Cerebellar nuclear complex (tissue), 1 donor: ENCODE data around the gene SYNPR.

Experiments
- DNase-seq, 2 experiments: peaks; one replicate each; lab custom pipeline; 2025; lab: John Stamatoyannopoulos, UW

Gene SYNPR

DNA sequence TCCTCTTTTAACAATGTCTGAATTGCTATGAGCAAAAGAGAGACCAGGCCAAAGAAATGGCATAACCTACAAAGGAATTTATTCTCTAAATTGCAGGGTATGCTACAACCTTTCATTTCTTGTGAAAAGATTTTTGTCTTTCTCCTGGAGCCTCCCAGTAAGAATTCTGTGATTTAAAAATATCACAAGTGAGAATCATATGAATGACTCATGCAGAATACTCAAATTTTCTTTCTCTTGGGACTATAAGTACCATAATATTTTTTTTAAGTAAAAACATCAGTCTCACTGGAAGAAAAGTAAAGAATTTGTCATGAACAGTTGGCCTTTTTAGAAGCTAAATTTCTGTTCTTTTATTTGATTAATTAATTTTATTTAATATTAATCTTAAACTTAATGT lies 26.3 kb downstream of the SYNPR start:
- DNase-seq = no peak

GRCh38 chr3:63308072-63308471 lies 30.0 kb downstream of the SYNPR start:
- no peak for DNase-seq

DNA sequence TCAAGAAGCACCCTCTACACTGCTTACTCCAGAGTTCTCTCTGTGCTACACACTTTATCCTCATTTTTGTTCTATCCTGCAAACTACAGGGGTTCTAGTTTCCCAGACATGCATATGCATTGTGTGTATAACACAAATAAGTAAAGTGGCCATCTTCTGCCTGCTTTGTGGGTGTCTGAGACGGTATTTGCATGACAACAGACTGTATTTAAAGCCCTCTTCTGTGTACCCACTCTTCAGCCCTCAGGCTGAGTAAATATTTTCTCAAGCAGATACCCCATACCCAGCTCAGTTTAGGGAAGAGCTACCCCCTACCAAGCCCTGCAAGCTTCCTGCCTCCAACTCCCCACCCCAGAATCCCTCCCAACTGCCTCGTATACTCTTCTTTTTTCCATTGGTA lies 31.7 kb downstream of the SYNPR start:
- no peak for DNase-seq

DNA sequence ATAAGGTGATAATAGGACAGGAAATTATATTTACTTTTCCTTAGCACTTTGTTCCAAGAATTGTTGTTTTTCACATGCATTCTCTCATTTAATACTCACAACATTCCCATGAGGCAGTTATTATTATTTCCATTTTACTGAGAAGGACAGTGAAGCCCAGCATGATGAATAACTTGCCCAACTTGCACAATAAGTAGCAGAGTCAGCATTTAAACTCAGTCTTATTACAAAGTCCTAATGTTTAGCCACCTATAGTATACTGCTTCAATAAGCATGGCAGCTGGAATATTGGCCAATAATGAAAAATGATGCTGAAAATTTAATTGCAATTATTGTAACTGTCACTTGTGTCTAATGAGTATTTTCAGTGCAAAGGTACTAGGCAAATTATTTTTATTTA lies 45.7 kb downstream of the SYNPR start:
- no peak for DNase-seq

- DNase-seq = peak; percentile 43 to 63
Observed at GRCh38 chr3:63324621-63325020, 46.5 kb downstream of the SYNPR start.

GRCh38 chr3:63325386-63325785 lies 47.3 kb downstream of the SYNPR start:
- peak; percentile 73 to 89 for DNase-seq

GRCh38 chr3:63328365-63328764 lies 50.3 kb downstream of the SYNPR start:
- DNase-seq = no peak

- DNase-seq = no peak
Observed at GRCh38 chr3:63331520-63331919, 53.4 kb downstream of the SYNPR start.

DNA sequence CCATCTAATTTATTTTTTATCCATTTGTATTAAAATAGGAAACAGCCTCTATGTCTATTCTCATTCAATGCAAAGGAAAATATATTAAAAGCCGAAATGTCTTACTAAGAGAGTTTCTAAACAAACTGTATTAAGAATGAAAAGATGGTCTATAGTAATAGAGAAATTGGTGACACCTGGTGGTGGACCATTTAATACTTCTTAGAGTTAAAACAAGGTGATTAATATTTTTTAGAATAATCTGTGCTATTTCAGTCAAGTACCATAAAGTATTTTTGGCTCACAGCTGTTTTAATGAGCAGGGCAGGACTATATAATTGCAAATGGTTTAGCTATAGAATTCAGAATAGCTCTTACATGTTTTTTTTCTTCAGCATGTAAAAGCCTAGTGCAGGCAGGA lies 55.7 kb downstream of the SYNPR start:
- DNase-seq = no peak

DNA sequence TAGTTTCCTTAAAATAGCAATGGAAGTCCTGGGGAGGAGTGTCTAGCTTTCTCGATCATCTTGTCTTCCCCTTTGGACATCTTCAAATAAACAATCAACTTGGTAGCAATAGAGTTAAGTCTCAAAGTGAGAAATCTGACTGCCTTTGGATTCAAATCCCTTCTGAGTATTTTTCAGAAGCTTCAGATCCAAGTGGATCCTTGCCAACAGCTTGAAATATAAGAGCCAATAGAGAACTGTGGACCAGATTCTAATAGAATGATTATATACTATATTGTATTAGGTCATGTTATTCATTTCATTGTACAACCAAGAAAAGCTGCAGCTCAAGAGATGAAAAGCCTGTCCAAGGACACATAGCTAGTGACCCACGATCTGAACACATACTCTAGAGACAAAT lies 60.2 kb downstream of the SYNPR start:
- DNase-seq = no peak

GRCh38 chr3:63343674-63344073 lies 65.6 kb downstream of the SYNPR start:
- peak in 1 of 2 experiments; percentile 51 for DNase-seq

GRCh38 chr3:63344661-63345060 lies 66.6 kb downstream of the SYNPR start:
- no peak for DNase-seq

GRCh38 chr3:63349583-63350573 lies 71.8 kb downstream of the SYNPR start:
- peak in 1 of 2 experiments; percentile 39 for DNase-seq

DNA sequence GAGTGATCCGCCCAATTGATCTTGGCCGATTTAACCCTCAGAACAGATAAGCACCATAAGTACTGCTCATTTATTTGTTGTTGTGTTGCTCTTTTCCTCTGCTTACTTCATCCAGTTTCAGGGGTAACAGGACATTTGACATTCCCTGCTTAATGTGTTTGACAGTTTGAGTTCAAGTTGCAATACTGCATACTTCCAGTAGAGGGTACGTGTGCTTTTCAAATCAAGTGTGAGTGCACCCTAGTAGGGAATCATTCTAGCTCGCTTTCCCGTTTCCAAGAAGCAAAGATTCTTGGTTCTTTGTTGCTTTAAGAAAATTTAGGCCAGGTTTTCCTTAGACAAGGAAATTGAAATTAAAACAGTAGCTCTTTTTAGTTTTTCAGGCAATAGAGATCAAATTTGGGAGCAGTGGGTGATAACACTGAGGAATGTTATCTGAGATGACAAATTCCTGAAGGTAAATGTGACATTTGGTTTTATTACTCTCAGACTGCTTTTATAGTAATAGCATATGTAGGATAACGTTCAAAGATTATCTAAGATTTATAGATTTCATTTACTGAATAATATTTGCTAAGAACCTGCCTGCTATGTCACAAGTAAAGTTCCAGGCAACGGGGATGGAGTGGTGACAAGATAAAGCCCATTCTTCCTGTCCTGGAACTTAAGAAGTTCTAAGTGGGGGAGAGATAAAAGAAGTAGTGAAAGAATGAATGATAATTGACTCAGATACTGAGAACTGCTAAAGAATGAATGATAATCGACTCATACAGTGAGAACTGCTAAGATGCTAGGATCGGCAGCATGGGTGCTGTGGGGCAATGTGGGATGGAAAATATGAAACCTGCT lies 73.3 kb downstream of the SYNPR start:
- peak in 1 of 2 experiments; percentile 44 for DNase-seq

DNA sequence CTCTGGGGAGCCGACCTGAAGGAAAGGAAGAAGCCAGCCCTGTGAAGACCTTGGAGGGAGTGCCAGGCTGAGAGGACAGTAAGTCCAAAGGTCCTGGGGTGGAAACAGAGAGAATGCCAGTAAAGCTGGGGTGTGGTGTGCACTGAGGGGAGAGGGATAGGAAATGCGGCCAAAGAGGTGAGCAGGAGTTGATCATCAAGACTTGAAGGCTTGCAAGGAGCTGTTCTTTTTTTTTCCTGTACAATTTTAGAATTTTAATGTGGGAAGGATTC lies 73.8 kb downstream of the SYNPR start:
- no peak for DNase-seq

DNA sequence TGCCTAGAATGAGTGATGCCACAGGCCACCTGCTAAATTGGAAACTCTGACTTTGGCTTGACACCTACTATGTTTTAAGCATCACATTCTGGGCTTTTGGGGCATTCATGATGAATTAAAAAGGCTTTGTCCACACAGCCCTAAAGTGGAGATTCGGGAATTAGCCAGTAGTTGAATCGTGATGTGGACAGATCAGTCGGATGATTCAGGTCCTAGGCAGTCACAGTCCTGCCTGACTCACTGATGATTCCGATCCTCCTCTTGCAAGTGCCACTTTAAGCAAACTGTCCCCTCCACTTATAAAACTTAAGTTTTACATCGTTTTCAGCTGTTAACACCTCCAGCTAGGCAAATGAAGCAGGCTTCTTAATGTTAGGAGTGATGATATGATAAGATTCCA lies 75.3 kb downstream of the SYNPR start:
- no peak for DNase-seq

DNA sequence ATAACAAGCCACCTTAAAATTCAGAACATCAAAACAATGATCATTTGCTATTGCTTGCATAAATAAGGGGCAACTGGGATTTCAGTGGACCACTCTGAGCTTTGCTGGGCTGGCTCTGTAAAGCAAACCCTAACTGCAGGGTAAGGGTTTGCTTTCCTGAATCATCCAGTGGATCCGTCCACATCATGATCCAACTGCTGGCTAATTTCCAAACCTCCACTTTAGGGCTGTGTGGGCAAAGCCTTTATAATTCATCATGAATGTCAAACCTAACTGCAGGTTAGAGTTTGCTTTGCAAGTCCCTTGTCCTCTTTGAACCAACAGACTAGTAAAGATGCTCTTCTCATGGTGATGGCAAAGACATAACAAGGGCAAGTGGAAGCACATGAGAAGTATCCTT lies 76.1 kb downstream of the SYNPR start:
- no peak for DNase-seq

DNA sequence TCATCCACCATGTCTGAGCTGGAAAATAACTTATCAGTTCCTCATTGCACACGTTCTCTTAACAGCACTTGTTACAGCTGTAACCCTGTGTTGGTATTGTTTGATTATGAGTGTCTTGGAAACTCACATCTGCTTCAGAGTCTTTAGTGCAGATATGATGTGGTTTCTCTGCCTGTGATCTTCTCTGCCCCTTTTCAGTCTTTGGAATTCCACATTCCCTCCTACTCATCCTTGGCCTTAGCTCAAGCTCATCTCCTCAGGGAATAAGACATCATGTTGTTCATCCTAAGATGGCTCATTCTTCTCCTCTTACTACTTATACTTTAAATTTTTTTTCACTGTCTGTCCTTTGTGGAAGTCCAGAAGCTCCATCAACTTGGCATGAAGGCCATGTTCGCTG lies 77.7 kb downstream of the SYNPR start:
- DNase-seq = no peak

GRCh38 chr3:63364495-63364894 lies 86.4 kb downstream of the SYNPR start:
- no peak for DNase-seq

GRCh38 chr3:63364910-63365309 lies 86.8 kb downstream of the SYNPR start:
- no peak for DNase-seq

DNA sequence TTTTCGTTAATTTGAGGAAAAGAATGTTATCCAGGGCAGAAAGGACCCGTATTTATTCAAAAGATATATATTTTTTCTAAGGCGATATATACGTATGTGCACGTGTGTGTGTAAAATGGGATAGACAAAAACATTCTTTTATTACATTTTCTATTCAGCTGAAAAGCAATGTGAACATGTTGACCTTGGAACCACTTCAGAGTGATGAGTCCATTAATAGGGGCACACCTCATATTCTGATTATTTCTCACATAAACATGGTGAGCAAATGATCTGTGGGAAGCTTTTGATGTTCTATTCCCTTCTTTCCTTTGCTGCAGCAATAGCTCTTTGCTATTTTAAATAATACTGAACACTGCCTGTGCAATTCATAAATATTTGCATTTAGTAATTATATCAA lies 87.6 kb downstream of the SYNPR start:
- DNase-seq = no peak

GRCh38 chr3:63370094-63370493 lies 92.0 kb downstream of the SYNPR start:
- DNase-seq = no peak

DNA sequence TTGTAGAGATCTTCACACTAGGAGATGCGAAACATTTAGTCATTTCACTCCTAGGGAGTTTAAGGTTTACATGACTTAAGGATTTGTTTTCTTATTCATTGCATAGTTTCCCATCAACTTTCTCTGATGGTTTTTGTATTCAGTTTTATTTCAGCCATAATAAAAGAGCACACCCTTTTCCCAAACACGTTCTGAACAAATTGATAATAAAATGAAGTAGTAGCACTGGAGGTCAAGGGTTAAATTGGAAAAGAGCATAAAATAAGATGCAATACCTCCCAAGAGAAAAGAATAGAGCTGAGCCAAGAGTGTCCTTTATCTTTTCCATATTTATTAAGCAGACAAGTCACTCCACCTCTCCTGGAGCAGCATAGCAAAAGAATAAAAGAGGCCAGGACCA lies 104.9 kb downstream of the SYNPR start:
- no peak for DNase-seq
